HepG2 (cell line): ENCODE results near the gene HSD3B1.

Experiments
- TCF12 ChIP-seq, 2 experiments: fragments of 450-650 bp in 1 of 2; sonication (generic) in 1 of 2; formaldehyde crosslinking in 1 of 2; IDR thresholded peaks; 2 replicates each; pipeline versions ENCODE4 v1.6.1 to v1.8.0; 2017 to 2022; ENCODE audit warnings: antibody characterized with exemption in 1 of 2, mild to moderate bottlenecking in 1 of 2, missing genetic modification reagents in 1 of 2, moderate library complexity in 1 of 2
- YY1 ChIP-seq: IDR thresholded peaks from 2 replicates; pipeline ENCODE4 v1.6.1; 2011; ENCODE audit warnings: low read length, low read depth, moderate library complexity, mild to moderate bottlenecking; ENCODE audit not compliant: insufficient read depth, insufficient replicate concordance
- ZFP82 ChIP-seq: sonication (generic); formaldehyde crosslinking; IDR thresholded peaks from 2 replicates; pipeline ENCODE4 v1.5.1; 2020; ENCODE audit warnings: mild to moderate bottlenecking, missing genetic modification reagents, borderline replicate concordance
- TF ChIP-seq, protein P1 (sequence below): IDR thresholded peaks from 2 replicates; pipeline ENCODE4 v1.6.1; 2016; ENCODE audit warnings: missing compliant biosample characterization, missing genetic modification reagents, borderline replicate concordance

GRCh38 chr1:119482517-119483425 is 24.2 kb upstream of the HSD3B1 start:
- TF ChIP-seq YY1 (no peak), ZFP82 (CRISPR knock-in tag) (no peak), TCF12 (IDR thresholded peaks at IDR 0.05) (no peak), TCF12 (CRISPR knock-in tag; IDR thresholded peaks at IDR 0.05) (no peak)
- TF ChIP-seq, protein P1, sequence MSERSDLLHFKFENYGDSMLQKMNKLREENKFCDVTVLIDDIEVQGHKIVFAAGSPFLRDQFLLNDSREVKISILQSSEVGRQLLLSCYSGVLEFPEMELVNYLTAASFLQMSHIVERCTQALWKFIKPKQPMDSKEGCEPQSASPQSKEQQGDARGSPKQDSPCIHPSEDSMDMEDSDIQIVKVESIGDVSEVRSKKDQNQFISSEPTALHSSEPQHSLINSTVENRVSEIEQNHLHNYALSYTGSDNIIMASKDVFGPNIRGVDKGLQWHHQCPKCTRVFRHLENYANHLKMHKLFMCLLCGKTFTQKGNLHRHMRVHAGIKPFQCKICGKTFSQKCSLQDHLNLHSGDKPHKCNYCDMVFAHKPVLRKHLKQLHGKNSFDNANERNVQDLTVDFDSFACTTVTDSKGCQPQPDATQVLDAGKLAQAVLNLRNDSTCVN (CRISPR knock-in tag): no peak
